K562 (cell line): Measurements from ENCODE around the gene KCNC3. TPM values are rescaled to one million over a fixed set of nuclear protein-coding genes. Genes with fewer than 3 reads are reported as not detected.

Source experiments
- AFF1 ChIP-seq, 2 experiments: fragments of 450-650 bp; IDR thresholded peaks; 2 replicates each; pipeline ENCODE4 v1.6.1; 2018; ENCODE audit warnings: mild to moderate bottlenecking in 2 of 2, low read depth in 1 of 2; ENCODE audit not compliant: partially characterized antibody in 2 of 2
- BACH1 ChIP-seq: fragments of 200-800 bp; sonication (Bioruptor generic); IDR thresholded peaks from 2 replicates; pipeline ENCODE4 v1.6.1; 2016; ENCODE audit warnings: missing genetic modification characterization, missing compliant biosample characterization
- FOSL1 ChIP-seq: fragments of 200-800 bp; sonication (Bioruptor generic); conservative IDR thresholded peaks from 2 replicates; pipeline ENCODE4 v1.6.1; 2016; ENCODE audit warnings: missing genetic modification characterization, missing compliant biosample characterization
- GABPA ChIP-seq: fragments of 200-800 bp; sonication (Bioruptor generic); conservative IDR thresholded peaks from 2 replicates; pipeline ENCODE4 v1.6.1; 2016; ENCODE audit warnings: low read depth, missing genetic modification characterization, missing compliant biosample characterization
- NR2C1 ChIP-seq, 2 experiments: fragments of 450-650 bp; IDR thresholded peaks; 2 replicates each; pipeline ENCODE4 v1.6.1; 2017; ENCODE audit warnings: mild to moderate bottlenecking in 2 of 2, antibody characterized with exemption in 1 of 2, inconsistent platforms in 1 of 2, missing compliant biosample characterization in 1 of 2, missing genetic modification characterization in 1 of 2
- PBX2 ChIP-seq, 2 experiments: IDR thresholded peaks in 1 of 2; conservative IDR thresholded peaks in 1 of 2; 2 replicates each; pipeline ENCODE4 v1.6.1; 2016; ENCODE audit warnings: low read depth in 2 of 2, mild to moderate bottlenecking in 1 of 2, missing compliant biosample characterization in 1 of 2, missing genetic modification characterization in 1 of 2, moderate library complexity in 1 of 2
- PHF20 ChIP-seq: fragments of 450-650 bp; IDR thresholded peaks from 2 replicates; pipeline ENCODE4 v1.6.1; 2018; ENCODE audit not compliant: partially characterized antibody
- SMARCC2 ChIP-seq: fragments of 450-650 bp; IDR thresholded peaks from 2 replicates; pipeline ENCODE4 v1.6.1; 2017; ENCODE audit warnings: antibody characterized with exemption, moderate library complexity, mild to moderate bottlenecking, low read depth
- TBP ChIP-seq: optimal IDR thresholded peaks from 2 replicates; pipeline ENCODE3; 2011; ENCODE audit warnings: low read depth, low read length, improper control_type of control experiment
- ZBTB7A ChIP-seq: IDR thresholded peaks from 2 replicates; pipeline ENCODE4 v1.6.1; 2011; ENCODE audit warnings: low read depth, mild to moderate bottlenecking, low read length, moderate library complexity, borderline replicate concordance; ENCODE audit not compliant: control insufficient read depth
- ZSCAN29 ChIP-seq: fragments of 450-650 bp; IDR thresholded peaks from 2 replicates; pipeline ENCODE4 v1.6.1; 2017
- polyA plus RNA-seq, 8 experiments: library from polyadenylated mRNA; depleted of rRNA in 4 of 8; stranded (reverse) in 5 of 8; unstranded in 3 of 8; fragments of >200 nt; fragmentation: Nextera tagmentation in 2 of 8; fragmentation: Illumina TruSeq in 1 of 8; extraction: Ambion mirVana in 2 of 8; extraction: Trizol in 1 of 8; gene quantifications; 2 replicates each; pipeline versions ENCODE4 v1.2.1 to v1.2.3, GENCODE V29; 2011 to 2014; ENCODE audit warnings: inconsistent platforms in 1 of 8, missing spikeins in 1 of 8
- total RNA-seq, 7 experiments: library from RNA; depleted of rRNA in 6 of 7; stranded (reverse); fragments of >200 nt in 6 of 7; fragmentation: Illumina TruSeq in 2 of 7; extraction: Trizol in 2 of 7; gene quantifications; 2 replicates each; pipeline versions ENCODE4 v1.2.1 to v1.2.3, GENCODE V29; 2011 to 2021; ENCODE audit warnings: low replicate concordance in 1 of 7

KCNC3 gene
- total and polyA plus RNA-seq, 9 of the 15 experiments (the other 6 are each of a cell fraction or from before 2014, with no cell fraction given): 0.03 to 26.2 (median 2.0) TPM

GRCh38 chr19:50333737-50334617 lies 4.8 kb upstream of the KCNC3 start (continued):
- TF ChIP-seq ZBTB7A (0 out of 2 replicates have a peak, but pooled peaks have one; percentile 15), FOSL1 (no peak), GABPA (tag) (peak; percentile 74), BACH1 (0 out of 2 replicates have a peak, but pooled peaks have one; percentile 58), AFF1 (IDR thresholded peaks at IDR 0.05; ENCODE audit: low read depth in 1 of 2, partially characterized antibody in 2 of 2) (peak in 1 of 2 experiments; percentile 19), NR2C1 (IDR thresholded peaks at IDR 0.05) (0 out of 2 replicates have a peak, but pooled peaks have one; percentile 5), NR2C1 (tag; IDR thresholded peaks at IDR 0.05) (peak; percentile 48; the same call in 1 of the 2 replicates), PHF20 (peak; percentile 89), PBX2 (CRISPR knock-in tag; IDR thresholded peaks at IDR 0.05; ENCODE audit: low read depth) (no peak), PBX2 (tag; conservative IDR thresholded peaks at IDR 0.05; ENCODE audit: low read depth) (peak; percentile 65), SMARCC2 (0 out of 2 replicates have a peak, but pooled peaks have one; percentile 37), ZSCAN29 (no peak), TBP (peak; percentile 44)
